ENCODE results near the gene BCAS1.

DNA sequence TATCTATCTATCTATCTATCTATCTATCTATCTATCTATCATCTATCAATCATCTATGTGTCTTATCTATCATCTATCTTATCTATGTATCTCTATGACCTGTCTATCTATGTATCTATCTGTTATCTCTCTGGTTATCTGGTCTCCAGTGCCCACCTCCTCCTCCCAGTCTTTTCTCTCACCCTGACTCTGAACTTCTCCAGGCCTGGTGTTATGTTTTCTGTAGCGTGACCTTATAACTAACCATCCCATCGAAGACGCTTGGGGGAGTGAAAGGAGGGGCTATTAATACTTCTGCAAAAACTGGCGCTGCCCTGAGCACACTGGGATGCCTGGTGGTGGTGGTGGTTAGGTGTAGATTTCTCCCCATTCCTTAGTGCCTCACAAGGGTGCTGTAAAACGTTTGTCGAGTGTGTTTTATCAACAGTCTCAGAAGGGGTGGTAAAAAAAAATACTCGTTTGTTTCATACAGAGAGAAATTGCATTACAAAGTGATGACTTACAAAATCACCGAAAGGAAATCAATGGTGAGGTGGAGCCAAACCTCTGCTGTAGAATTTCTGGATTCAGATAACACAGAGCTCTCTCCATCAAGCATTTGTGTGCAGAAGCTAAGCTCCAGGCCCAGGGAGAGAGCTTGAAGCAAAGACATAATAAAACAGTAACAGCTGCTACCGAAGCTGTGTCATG, 156.2 kb downstream of the BCAS1 start:
- TF ChIP-seq, protein P1, sequence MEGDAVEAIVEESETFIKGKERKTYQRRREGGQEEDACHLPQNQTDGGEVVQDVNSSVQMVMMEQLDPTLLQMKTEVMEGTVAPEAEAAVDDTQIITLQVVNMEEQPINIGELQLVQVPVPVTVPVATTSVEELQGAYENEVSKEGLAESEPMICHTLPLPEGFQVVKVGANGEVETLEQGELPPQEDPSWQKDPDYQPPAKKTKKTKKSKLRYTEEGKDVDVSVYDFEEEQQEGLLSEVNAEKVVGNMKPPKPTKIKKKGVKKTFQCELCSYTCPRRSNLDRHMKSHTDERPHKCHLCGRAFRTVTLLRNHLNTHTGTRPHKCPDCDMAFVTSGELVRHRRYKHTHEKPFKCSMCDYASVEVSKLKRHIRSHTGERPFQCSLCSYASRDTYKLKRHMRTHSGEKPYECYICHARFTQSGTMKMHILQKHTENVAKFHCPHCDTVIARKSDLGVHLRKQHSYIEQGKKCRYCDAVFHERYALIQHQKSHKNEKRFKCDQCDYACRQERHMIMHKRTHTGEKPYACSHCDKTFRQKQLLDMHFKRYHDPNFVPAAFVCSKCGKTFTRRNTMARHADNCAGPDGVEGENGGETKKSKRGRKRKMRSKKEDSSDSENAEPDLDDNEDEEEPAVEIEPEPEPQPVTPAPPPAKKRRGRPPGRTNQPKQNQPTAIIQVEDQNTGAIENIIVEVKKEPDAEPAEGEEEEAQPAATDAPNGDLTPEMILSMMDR (IDR thresholded peaks at IDR 0.05), result no peak
- no peak for TF ChIP-seq EZH2 (IDR thresholded peaks at IDR 0.05; ENCODE audit: borderline replicate concordance, insufficient read depth, low read depth, low read length, poor library complexity, severe bottlenecking)

Measured in B cell (primary cell).